SK-N-SH (cell line): Measurements from ENCODE around the gene BNC2. TPM values are rescaled to one million over a fixed set of nuclear protein-coding genes. Genes with fewer than 3 reads are reported as not detected.

Source experiments
- CTCF ChIA-PET: fragments of 300-600, 350-600 bp; formaldehyde crosslinking; extraction: SDS; loops from one replicate; lab custom pipeline; 2021; lab: Yijun Ruan, JAX
- POLR2A ChIA-PET: fragments of 350-600 bp; sonication (Branson Sonifier 250); formaldehyde crosslinking; extraction: SDS; loops from one replicate; lab custom pipeline; 2020; ENCODE audit warnings: antibody characterized with exemption, inconsistent platforms; lab: Yijun Ruan, JAX
- DNase-seq: peaks from one replicate; pipeline ENCODE4 v3.0.0; 2012
- H2AFZ ChIP-seq: fragments of 200-600 bp; sonication (generic); 2 replicates; pipeline ENCODE4 v1.8.1; 2016; ENCODE audit warnings: antibody characterized with exemption, mild to moderate bottlenecking, low read depth
- H3F3A ChIP-seq: fragments of 200-600 bp; sonication (generic); replicated peaks from 2 replicates; pipeline ENCODE3; 2016; ENCODE audit warnings: antibody characterized with exemption, mild to moderate bottlenecking; ENCODE audit not compliant: insufficient read depth
- H3K27ac ChIP-seq, 2 experiments: fragments of 200-500 bp in 1 of 2; fragments of 200-600 bp in 1 of 2; sonication (Bioruptor generic) in 1 of 2; sonication (generic), shearing (Covaris generic) in 1 of 2; 2 replicates each; pipeline versions ENCODE4 v1.5.1 to v1.6.1; 2014 to 2016; ENCODE audit warnings: low read depth in 2 of 2, inconsistent platforms in 1 of 2, low read length in 1 of 2, mild to moderate bottlenecking in 1 of 2, mixed read lengths in 1 of 2
- H3K27me3 ChIP-seq: fragments of 200-600 bp; sonication (generic), shearing (Covaris generic); 2 replicates; pipeline ENCODE4 v1.6.1; 2016; ENCODE audit warnings: mixed run types; ENCODE audit not compliant: insufficient read depth
- H3K36me3 ChIP-seq, 2 experiments: fragments of 200-500 bp in 1 of 2; fragments of 200-600 bp in 1 of 2; sonication (Bioruptor generic) in 1 of 2; sonication (generic) in 1 of 2; replicated peaks in 1 of 2; 2 replicates each; pipeline versions ENCODE3 to v1.5.1; 2014 to 2016; ENCODE audit warnings: low read length in 1 of 2, mild to moderate bottlenecking in 1 of 2; ENCODE audit not compliant: insufficient read depth in 2 of 2, control insufficient read depth in 1 of 2
- H3K4me1 ChIP-seq, 2 experiments: fragments of 200-500 bp in 1 of 2; fragments of 200-600 bp in 1 of 2; sonication (Bioruptor generic) in 1 of 2; sonication (generic), shearing (Covaris generic) in 1 of 2; 2 replicates each; pipeline versions ENCODE4 v1.5.1 to v1.6.1; 2014 to 2016; ENCODE audit warnings: low read depth in 1 of 2, low read length in 1 of 2, mixed run types in 1 of 2; ENCODE audit not compliant: insufficient read depth in 2 of 2, control insufficient read depth in 1 of 2
- H3K4me2 ChIP-seq: fragments of 200-600 bp; sonication (generic), shearing (Covaris generic); 2 replicates; pipeline ENCODE4 v1.6.1; 2017; ENCODE audit warnings: mixed run types
- H3K4me3 ChIP-seq, 2 experiments: fragments of 200-500 bp in 1 of 2; fragments of 200-600 bp in 1 of 2; sonication (Bioruptor generic) in 1 of 2; sonication (generic), shearing (Covaris generic) in 1 of 2; 2 replicates each; pipeline versions ENCODE4 v1.5.1 to v1.8.1; 2014 to 2016; ENCODE audit warnings: low read depth in 2 of 2, inconsistent platforms in 1 of 2, low read length in 1 of 2, mild to moderate bottlenecking in 1 of 2, mixed read lengths in 1 of 2, moderate library complexity in 1 of 2
- H3K79me2 ChIP-seq: fragments of 200-600 bp; sonication (generic); 2 replicates; pipeline ENCODE4 v1.8.1; 2017; ENCODE audit warnings: mild to moderate bottlenecking; ENCODE audit not compliant: insufficient read depth
- H3K9ac ChIP-seq: fragments of 200-600 bp; sonication (generic); 2 replicates; pipeline ENCODE4 v1.6.1; 2017; ENCODE audit warnings: mixed run types
- H3K9me2 ChIP-seq: fragments of 200-600 bp; sonication (generic); 2 replicates; pipeline ENCODE4 v1.6.1; 2017; ENCODE audit warnings: mixed run types
- H3K9me3 ChIP-seq: fragments of 200-600 bp; sonication (generic); 2 replicates; pipeline ENCODE4 v1.6.1; 2017; ENCODE audit warnings: mixed run types, mild to moderate bottlenecking, moderate library complexity
- H4K20me1 ChIP-seq: fragments of 200-600 bp; sonication (generic); 2 replicates; pipeline ENCODE4 v1.6.1; 2017; ENCODE audit warnings: mild to moderate bottlenecking, mixed run types; ENCODE audit not compliant: insufficient read depth
- CHD2 ChIP-seq: fragments of 150-350 bp; IDR thresholded peaks from 2 replicates; pipeline ENCODE4 v1.6.1; 2018; ENCODE audit warnings: low read length; ENCODE audit not compliant: partially characterized antibody
- ELF1 ChIP-seq: IDR thresholded peaks from 2 replicates; pipeline ENCODE4 v1.4.0; 2012
- EP300 ChIP-seq, 2 experiments: IDR thresholded peaks; 2 replicates each; pipeline versions ENCODE4 v1.4.0 to v1.6.1; 2012; ENCODE audit warnings: borderline replicate concordance in 1 of 2, low read depth in 1 of 2, low read length in 1 of 2
- JUND ChIP-seq: IDR thresholded peaks from 2 replicates; pipeline ENCODE4 v1.4.0; 2012
- NFIC ChIP-seq: IDR thresholded peaks from 2 replicates; pipeline ENCODE4 v1.4.0; 2012; ENCODE audit warnings: borderline replicate concordance
- RCOR1 ChIP-seq: fragments of 150-350 bp; IDR thresholded peaks from 2 replicates; pipeline ENCODE4 v1.6.1; 2017; ENCODE audit warnings: antibody characterized with exemption, low read length
- REST ChIP-seq: IDR thresholded peaks from 2 replicates; pipeline ENCODE4 v1.6.1; 2012; ENCODE audit warnings: mild to moderate bottlenecking, low read depth, low read length, moderate library complexity
- SIN3A ChIP-seq: IDR thresholded peaks from 2 replicates; pipeline ENCODE4 v1.6.1; 2012; ENCODE audit warnings: low read depth, mild to moderate bottlenecking, low read length, moderate library complexity, borderline replicate concordance
- SMC3 ChIP-seq: IDR thresholded peaks from 2 replicates; pipeline ENCODE4 v1.6.1; 2012; ENCODE audit warnings: low read depth, low read length, improper control_type of control experiment
- WGBS: methylation state at CpG from one replicate; pipeline ENCODE4 v1.1.6; 2017; ENCODE audit warnings: low lambda C conversion rate; 5-methylcytosine and 5-hydroxymethylcytosine counted together
- polyA plus RNA-seq, 3 experiments: library from polyadenylated mRNA; depleted of rRNA; stranded (reverse); fragments of >200 nt; gene quantifications; 2 replicates each; pipeline ENCODE4 v1.2.3, GENCODE V29; 2012
- TF ChIP-seq, protein P1 (sequence below): fragments of 150-350 bp; IDR thresholded peaks from 2 replicates; pipeline ENCODE4 v1.6.1; 2016; ENCODE audit warnings: mild to moderate bottlenecking, low read depth, low read length

BNC2 gene
- polyA plus RNA-seq, 1 of the 3 experiments (the other 2 are of a cell fraction) = 8.8 TPM

GRCh38 chr9:16718952-16719351 is 151.5 kb downstream of the BNC2 start:
- no peaks in the 10 kb centered on the region for H3K27me3 ChIP-seq
- no peak overlapping the region for H2AFZ ChIP-seq
- no peak for DNase-seq
- TF ChIP-seq JUND = no peak
- TF ChIP-seq EP300 (IDR thresholded peaks at IDR 0.05; ENCODE audit: borderline replicate concordance in 1 of 2, low read depth in 1 of 2, low read length in 1 of 2) = no peak
- no peak for TF ChIP-seq SMC3
- TF ChIP-seq CHD2 = no peak
- TF ChIP-seq SIN3A = no peak
- no peak for TF ChIP-seq ELF1
- H3K27ac ChIP-seq = no peak overlapping the region
- no peak overlapping the region for H3K4me3 ChIP-seq
- ChIA-PET POLR2A (no interaction called here), CTCF (interaction anchor here (1.0 kb wide), 1 partner anchor 16 kb away, joined by 4 read pairs; no protein-coding TSS in a partner anchor)
- peaks cover 7% of the 10 kb centered on the region for H3K79me2 ChIP-seq
- no peaks in the 10 kb centered on the region for H3K9me3 ChIP-seq
- H3F3A ChIP-seq = peaks cover 10% of the 10 kb centered on the region
- H3K36me3 ChIP-seq = peaks cover 0 to 3% of the 10 kb centered on the region in 2 experiments
- H3K4me1 ChIP-seq = peaks cover 0 to 10% of the 10 kb centered on the region in 2 experiments; a peak in 3 of 4 replicates
- H3K9ac ChIP-seq = no peak overlapping the region
- no peaks in the 10 kb centered on the region for H4K20me1 ChIP-seq
- H3K9me2 ChIP-seq = no peaks in the 10 kb centered on the region
- no peak overlapping the region for H3K4me2 ChIP-seq
- WGBS = 92% methylated on average over 3 of the region's 3 CpGs

DNA sequence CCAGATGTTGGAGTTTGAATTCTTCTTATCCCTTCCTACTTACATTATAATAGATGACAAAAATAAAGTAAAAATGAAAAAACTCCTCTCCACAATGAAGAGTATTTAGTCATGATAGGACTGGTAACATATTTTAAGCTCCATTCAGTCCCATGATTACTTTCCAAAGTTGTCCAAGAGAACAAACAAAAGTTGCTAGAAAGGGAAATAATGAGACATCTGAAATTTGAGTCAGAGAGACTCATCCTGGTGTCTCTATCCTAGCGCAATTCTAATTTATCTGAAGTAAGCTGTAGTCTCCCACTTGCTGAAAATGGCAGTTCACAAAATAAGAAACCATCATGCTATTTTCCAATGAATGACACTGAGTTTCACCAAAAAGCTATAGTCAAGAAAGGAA is 152.2 kb downstream of the BNC2 start:
- Histone ChIP-seq H3K4me2 (no peak overlapping the region), H3K9ac (no peak overlapping the region)
- no peak for DNase-seq

More for the DNA sequence above, 152.2 kb downstream of the BNC2 start:
- 63% methylated on average over 1 of the region's 1 CpG for WGBS
- Histone ChIP-seq H3K36me3 (peaks cover 0 to 3% of the 10 kb centered on the region in 2 experiments), H2AFZ (no peak overlapping the region), H3K4me3 (no peak overlapping the region), H3K9me3 (no peaks in the 10 kb centered on the region), H4K20me1 (no peaks in the 10 kb centered on the region), H3K4me1 (peaks cover 0 to 10% of the 10 kb centered on the region in 2 experiments; a peak in 2 of 4 replicates), H3K27me3 (no peaks in the 10 kb centered on the region), H3K9me2 (no peaks in the 10 kb centered on the region), H3K27ac (peak overlapping the region in 1 of 2 experiments; percentile 48; a peak in 1 of 4 replicates), H3K79me2 (peaks cover 4% of the 10 kb centered on the region; the same call in 1 of the 2 replicates), H3F3A (peaks cover 10% of the 10 kb centered on the region)
- CTCF ChIA-PET = interaction anchor here (1.0 to 1.7 kb wide), 2 partner anchors 11 to 15 kb away, joined by 4 to 6 read pairs; no protein-coding TSS in a partner anchor
- POLR2A ChIA-PET = no interaction called here
- TF ChIP-seq REST = no peak
- TF ChIP-seq RCOR1 = no peak
- TF ChIP-seq EP300 (IDR thresholded peaks at IDR 0.05; ENCODE audit: borderline replicate concordance in 1 of 2, low read depth in 1 of 2, low read length in 1 of 2) = no peak
- no peak for TF ChIP-seq NFIC
- TF ChIP-seq, protein P1, sequence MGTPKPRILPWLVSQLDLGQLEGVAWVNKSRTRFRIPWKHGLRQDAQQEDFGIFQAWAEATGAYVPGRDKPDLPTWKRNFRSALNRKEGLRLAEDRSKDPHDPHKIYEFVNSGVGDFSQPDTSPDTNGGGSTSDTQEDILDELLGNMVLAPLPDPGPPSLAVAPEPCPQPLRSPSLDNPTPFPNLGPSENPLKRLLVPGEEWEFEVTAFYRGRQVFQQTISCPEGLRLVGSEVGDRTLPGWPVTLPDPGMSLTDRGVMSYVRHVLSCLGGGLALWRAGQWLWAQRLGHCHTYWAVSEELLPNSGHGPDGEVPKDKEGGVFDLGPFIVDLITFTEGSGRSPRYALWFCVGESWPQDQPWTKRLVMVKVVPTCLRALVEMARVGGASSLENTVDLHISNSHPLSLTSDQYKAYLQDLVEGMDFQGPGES = no peak
